Measurements from ENCODE around the gene EGFLAM.

Gene EGFLAM

GRCh38 chr5:38265546-38266179 lies 7.3 kb downstream of the EGFLAM start:
- DNase-seq (ENCODE audit: low spot score) = peak; percentile 68

GRCh38 chr5:38267372-38267771 lies 9.0 kb downstream of the EGFLAM start:
- no peak for DNase-seq (ENCODE audit: low spot score)

- no peak for DNase-seq (ENCODE audit: low spot score)
These were observed 15.3 kb downstream of the EGFLAM start for GRCh38 chr5:38273626-38274025.

GRCh38 chr5:38274370-38274769 lies 16.0 kb downstream of the EGFLAM start:
- no peak for DNase-seq (ENCODE audit: low spot score)

- DNase-seq (ENCODE audit: low spot score) = no peak
These were observed 26.0 kb downstream of the EGFLAM start for GRCh38 chr5:38284384-38284783.

- no peak for DNase-seq (ENCODE audit: low spot score)
These were observed 26.9 kb downstream of the EGFLAM start for GRCh38 chr5:38285226-38285625.

GRCh38 chr5:38286002-38286401 lies 27.6 kb downstream of the EGFLAM start:
- DNase-seq (ENCODE audit: low spot score) = no peak

GRCh38 chr5:38287124-38287523 lies 28.8 kb downstream of the EGFLAM start:
- no peak for DNase-seq (ENCODE audit: low spot score)

- no peak for DNase-seq (ENCODE audit: low spot score)
These were observed 31.1 kb downstream of the EGFLAM start for GRCh38 chr5:38289457-38289856.

- DNase-seq (ENCODE audit: low spot score) = no peak
These were observed 31.8 kb downstream of the EGFLAM start for GRCh38 chr5:38290028-38290653.

GRCh38 chr5:38291355-38291754 lies 33.0 kb downstream of the EGFLAM start:
- no peak for DNase-seq (ENCODE audit: low spot score)

- DNase-seq (ENCODE audit: low spot score) = no peak
These were observed 33.9 kb downstream of the EGFLAM start for GRCh38 chr5:38292228-38292627.

- no peak for DNase-seq (ENCODE audit: low spot score)
These were observed 37.4 kb downstream of the EGFLAM start for GRCh38 chr5:38295751-38296150.

- no peak for DNase-seq (ENCODE audit: low spot score)
These were observed 39.7 kb downstream of the EGFLAM start for GRCh38 chr5:38297830-38298608.

- DNase-seq (ENCODE audit: low spot score) = no peak
These were observed 41.2 kb downstream of the EGFLAM start for GRCh38 chr5:38299585-38299984.

- no peak for DNase-seq (ENCODE audit: low spot score)
These were observed 46.8 kb downstream of the EGFLAM start for GRCh38 chr5:38305148-38305547.

GRCh38 chr5:38307845-38308244 lies 49.5 kb downstream of the EGFLAM start:
- no peak for DNase-seq (ENCODE audit: low spot score)

GRCh38 chr5:38316544-38317224 lies 58.3 kb downstream of the EGFLAM start:
- no peak for DNase-seq (ENCODE audit: low spot score)

- DNase-seq (ENCODE audit: low spot score) = peak; percentile 27
These were observed 59.5 kb downstream of the EGFLAM start for GRCh38 chr5:38317868-38318267.

GRCh38 chr5:38319491-38319890 lies 61.1 kb downstream of the EGFLAM start:
- DNase-seq (ENCODE audit: low spot score) = no peak

GRCh38 chr5:38321978-38322377 lies 63.6 kb downstream of the EGFLAM start:
- DNase-seq (ENCODE audit: low spot score) = no peak

GRCh38 chr5:38323645-38324295 lies 65.4 kb downstream of the EGFLAM start:
- DNase-seq (ENCODE audit: low spot score) = no peak
